Thyroid gland (tissue), 4 donors: Measurements from ENCODE around the gene IMPA2.

ENCODE experiments used
- CTCF ChIP-seq, 6 experiments: fragments of 200-600 bp in 3 of 6; fragments of 450-650 bp in 3 of 6; sonication (generic) in 3 of 6; IDR thresholded peaks; one replicate each; pipeline ENCODE4 v1.5.1; 2016 to 2019; ENCODE audit warnings: antibody characterized with exemption in 6 of 6, mild to moderate bottlenecking in 2 of 6, inconsistent platforms in 1 of 6, moderate library complexity in 1 of 6
- POLR2A ChIP-seq, 2 donors: fragments of 450-650 bp; IDR thresholded peaks; one replicate each; pipeline ENCODE4 v1.6.1; 2017; ENCODE audit warnings: antibody characterized with exemption in 2 of 2, mild to moderate bottlenecking in 2 of 2, moderate library complexity in 1 of 2

DNA sequence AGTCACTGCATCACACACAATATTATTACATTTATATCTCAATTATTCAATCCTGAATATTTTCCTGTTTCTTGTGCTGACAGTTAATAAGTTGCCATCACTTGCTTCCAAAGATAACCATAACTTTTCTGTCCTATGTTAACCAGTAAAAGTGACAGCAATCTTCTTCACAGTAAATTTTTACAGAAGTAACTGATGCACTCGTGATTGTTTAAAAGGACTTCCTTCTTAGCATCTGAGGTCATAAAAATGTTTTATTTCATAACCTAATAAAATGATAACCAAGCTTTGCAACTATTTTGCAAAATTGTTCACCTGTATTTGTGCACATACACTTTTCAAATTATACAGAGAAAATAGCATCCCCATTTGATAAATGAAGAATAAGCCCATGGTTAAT lies 91.7 kb downstream of the IMPA2 start:
- TF ChIP-seq CTCF (IDR thresholded peaks at IDR 0.05) = no peak
- TF ChIP-seq POLR2A (IDR thresholded peaks at IDR 0.05) = no peak
